Measurements from ENCODE around the gene DKK3. TPM values are rescaled to one million over a fixed set of nuclear protein-coding genes. Genes with fewer than 3 reads are reported as not detected.

The DKK3 gene
- total RNA-seq, 1 experiment from 2014 or later = 0.33 TPM

- intact Hi-C loops (cut with micrococcal nuclease) = no loop called here
These were observed 35.6 kb downstream of the DKK3 start for GRCh38 chr11:11972730-11973341.

GRCh38 chr11:11971906-11972547 is 36.4 kb downstream of the DKK3 start:
- ChIA-PET CTCF (interaction anchor here (0.6 to 1.1 kb wide), 5 partner anchors 8 to 75 kb away, joined by 3 to 4 read pairs (median 3); no protein-coding TSS in a partner anchor), POLR2A (interaction anchor here (1.2 kb wide), 1 partner anchor 14 kb away, joined by 3 read pairs; no protein-coding TSS in a partner anchor)
- H3K36me3 Mint-ChIP-seq (ENCODE audit: insufficient read depth, unreplicated experiment) = peaks cover 2% of the 10 kb centered on the region
- H3K4me1 Mint-ChIP-seq (ENCODE audit: insufficient read depth, unreplicated experiment) = peaks cover 11% of the 10 kb centered on the region
- H3K27me3 Mint-ChIP-seq (ENCODE audit: insufficient read depth, unreplicated experiment) = no peaks in the 10 kb centered on the region
- BruUV-seq (replicated peaks) = no TSS peak
- DNase-seq (ENCODE audit: unreplicated experiment) = no peak
- H3K9me3 Mint-ChIP-seq (ENCODE audit: unreplicated experiment) = no peaks in the 10 kb centered on the region
- intact Hi-C loops (cut with micrococcal nuclease) = no loop called here
- no peak overlapping the region for H3K4me3 Mint-ChIP-seq (ENCODE audit: unreplicated experiment)
- H3K27ac Mint-ChIP-seq (ENCODE audit: low read depth, unreplicated experiment) = no peak overlapping the region
- TF ChIP-seq CTCF (IDR thresholded peaks at IDR 0.05; ENCODE audit: unreplicated experiment) = no peak

More at GRCh38 chr11:11972730-11973341, 35.6 kb downstream of the DKK3 start:
- CTCF ChIA-PET = interaction anchor here (0.6 to 1.1 kb wide), 2 partner anchors 9 to 582 kb away, joined by 3 read pairs; no protein-coding TSS in a partner anchor
- Mint-ChIP-seq H3K27ac (ENCODE audit: low read depth, unreplicated experiment) (no peak overlapping the region), H3K4me1 (ENCODE audit: insufficient read depth, unreplicated experiment) (peaks cover 18% of the 10 kb centered on the region), H3K9me3 (ENCODE audit: unreplicated experiment) (no peaks in the 10 kb centered on the region), H3K27me3 (ENCODE audit: insufficient read depth, unreplicated experiment) (no peaks in the 10 kb centered on the region), H3K36me3 (ENCODE audit: insufficient read depth, unreplicated experiment) (peaks cover 9% of the 10 kb centered on the region), H3K4me3 (ENCODE audit: unreplicated experiment) (no peak overlapping the region)
- no peak for TF ChIP-seq CTCF (IDR thresholded peaks at IDR 0.05; ENCODE audit: unreplicated experiment)
- POLR2A ChIA-PET = no interaction called here
- BruUV-seq (replicated peaks) = no TSS peak
- DNase-seq (ENCODE audit: unreplicated experiment) = no peak

- no TSS peak for BruUV-seq (replicated peaks)
These were observed 37.9 kb downstream of the DKK3 start for GRCh38 chr11:11970556-11970955.

More at GRCh38 chr11:11970556-11970955, 37.9 kb downstream of the DKK3 start:
- POLR2A ChIA-PET = no interaction called here
- intact Hi-C loops (cut with micrococcal nuclease) = no loop called here
- Mint-ChIP-seq H3K27me3 (ENCODE audit: insufficient read depth, unreplicated experiment) (no peaks in the 10 kb centered on the region), H3K9me3 (ENCODE audit: unreplicated experiment) (no peaks in the 10 kb centered on the region), H3K4me3 (ENCODE audit: unreplicated experiment) (no peak overlapping the region), H3K4me1 (ENCODE audit: insufficient read depth, unreplicated experiment) (peaks cover 5% of the 10 kb centered on the region), H3K27ac (ENCODE audit: low read depth, unreplicated experiment) (no peak overlapping the region), H3K36me3 (ENCODE audit: insufficient read depth, unreplicated experiment) (no peaks in the 10 kb centered on the region)
- no peak for DNase-seq (ENCODE audit: unreplicated experiment)
- TF ChIP-seq CTCF (IDR thresholded peaks at IDR 0.05; ENCODE audit: unreplicated experiment) = no peak
- CTCF ChIA-PET = no interaction called here
